SK-N-SH (cell line): ENCODE results near the gene GAB2.

Experiments used
- CTCF ChIP-seq: fragments of 200-600 bp; sonication (generic); IDR thresholded peaks from 2 replicates; pipeline ENCODE4 v1.6.1; 2017; ENCODE audit warnings: antibody characterized with exemption, mild to moderate bottlenecking, moderate library complexity
- EP300 ChIP-seq, 2 experiments: IDR thresholded peaks; 2 replicates each; pipeline versions ENCODE4 v1.4.0 to v1.6.1; 2012; ENCODE audit warnings: borderline replicate concordance in 1 of 2, low read depth in 1 of 2, low read length in 1 of 2
- FOXM1 ChIP-seq: IDR thresholded peaks from 2 replicates; pipeline ENCODE4 v1.4.0; 2012; ENCODE audit warnings: low read depth, mild to moderate bottlenecking
- GATA2 ChIP-seq: sonication (generic); formaldehyde crosslinking; IDR thresholded peaks from 2 replicates; pipeline ENCODE4 v1.5.0; 2020; ENCODE audit warnings: mild to moderate bottlenecking, missing genetic modification reagents
- JUND ChIP-seq: IDR thresholded peaks from 2 replicates; pipeline ENCODE4 v1.4.0; 2012
- MXI1 ChIP-seq: IDR thresholded peaks from 2 replicates; pipeline ENCODE4 v1.6.1; 2012; ENCODE audit warnings: mild to moderate bottlenecking, low read depth, low read length, improper control_type of control experiment
- POLR2AphosphoS5 ChIP-seq: IDR thresholded peaks from 2 replicates; pipeline ENCODE4 v1.6.1; 2012; ENCODE audit warnings: low read depth, low read length
- RAD21 ChIP-seq: IDR thresholded peaks from 2 replicates; pipeline ENCODE4 v1.6.1; 2012; ENCODE audit warnings: mild to moderate bottlenecking, low read length
- SMC3 ChIP-seq: IDR thresholded peaks from 2 replicates; pipeline ENCODE4 v1.6.1; 2012; ENCODE audit warnings: low read depth, low read length, improper control_type of control experiment
- TAF1 ChIP-seq: IDR thresholded peaks from 2 replicates; pipeline ENCODE4 v1.6.1; 2012; ENCODE audit warnings: low read depth, mild to moderate bottlenecking, low read length, moderate library complexity, borderline replicate concordance
- TCF12 ChIP-seq: IDR thresholded peaks from 2 replicates; pipeline ENCODE4 v1.4.0; 2012
- YY1 ChIP-seq: IDR thresholded peaks from 2 replicates; pipeline ENCODE4 v1.4.0; 2012; ENCODE audit warnings: low read depth, mild to moderate bottlenecking
- TF ChIP-seq, protein P1 (sequence below): fragments of 150-350 bp; IDR thresholded peaks from 2 replicates; pipeline ENCODE4 v1.6.1; 2016; ENCODE audit warnings: mild to moderate bottlenecking, low read depth, low read length

DNA sequence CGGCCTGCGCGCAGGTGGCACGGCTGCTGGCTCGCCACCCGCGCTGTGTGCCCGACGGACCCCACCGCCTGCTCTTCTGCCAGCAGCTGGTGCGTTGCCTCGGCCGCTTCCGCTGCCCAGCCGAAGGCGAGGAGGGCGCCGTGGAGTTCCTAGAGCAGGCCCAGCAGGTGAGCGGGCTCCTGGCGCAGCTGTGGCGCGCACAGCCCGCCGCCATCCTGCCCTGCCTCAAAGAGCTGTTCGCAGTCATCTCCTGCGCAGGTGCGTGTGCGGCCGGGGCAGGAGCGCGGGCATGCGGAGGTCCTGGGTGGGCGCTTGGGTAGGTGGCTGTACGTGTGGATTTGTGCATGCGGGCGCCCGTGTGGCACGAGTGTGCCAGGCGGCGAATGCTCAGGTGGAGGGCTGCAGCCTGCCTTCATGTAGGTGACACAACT is 220.9 kb downstream of the GAB2 start:
- TF ChIP-seq TAF1, result no peak
- no peak for TF ChIP-seq CTCF
- TF ChIP-seq JUND, result no peak
- TF ChIP-seq YY1, result no peak
- TF ChIP-seq EP300 (IDR thresholded peaks at IDR 0.05; ENCODE audit: borderline replicate concordance in 1 of 2, low read depth in 1 of 2, low read length in 1 of 2), result no peak
- TF ChIP-seq GATA2, result no peak
- TF ChIP-seq RAD21, result no peak
- TF ChIP-seq, protein P1, sequence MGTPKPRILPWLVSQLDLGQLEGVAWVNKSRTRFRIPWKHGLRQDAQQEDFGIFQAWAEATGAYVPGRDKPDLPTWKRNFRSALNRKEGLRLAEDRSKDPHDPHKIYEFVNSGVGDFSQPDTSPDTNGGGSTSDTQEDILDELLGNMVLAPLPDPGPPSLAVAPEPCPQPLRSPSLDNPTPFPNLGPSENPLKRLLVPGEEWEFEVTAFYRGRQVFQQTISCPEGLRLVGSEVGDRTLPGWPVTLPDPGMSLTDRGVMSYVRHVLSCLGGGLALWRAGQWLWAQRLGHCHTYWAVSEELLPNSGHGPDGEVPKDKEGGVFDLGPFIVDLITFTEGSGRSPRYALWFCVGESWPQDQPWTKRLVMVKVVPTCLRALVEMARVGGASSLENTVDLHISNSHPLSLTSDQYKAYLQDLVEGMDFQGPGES, result no peak
- TF ChIP-seq FOXM1, result no peak
- no peak for TF ChIP-seq POLR2AphosphoS5
- no peak for TF ChIP-seq MXI1
- no peak for TF ChIP-seq TCF12
- TF ChIP-seq SMC3, result no peak
